Chondrocyte (in vitro differentiated cells): ENCODE measurements around the gene ERBB4. TPM values are rescaled to one million over a fixed set of nuclear protein-coding genes. Genes with fewer than 3 reads are reported as not detected.
"Not testable (repeated sequence)": the region's sequence is repeated elsewhere in the genome, so short reads cannot be mapped to it uniquely, and the experiment has no call there.

Source experiments
- DNase-seq: peaks from one replicate; pipeline ENCODE4 v3.0.0; 2021; ENCODE audit warnings: mixed read lengths, low spot score
- H3K27ac Mint-ChIP-seq: one replicate; pipeline ENCODE4 v1.8.0; 2021; ENCODE audit warnings: mild to moderate bottlenecking, moderate library complexity, mixed read lengths; ENCODE audit not compliant: unreplicated experiment
- H3K27me3 Mint-ChIP-seq: 2 replicates; pipeline ENCODE4 v1.8.0; 2021; ENCODE audit warnings: low read depth, mixed read lengths
- H3K36me3 Mint-ChIP-seq: 2 replicates; pipeline ENCODE4 v1.8.0; 2021; ENCODE audit warnings: low read depth, mixed read lengths
- H3K4me1 Mint-ChIP-seq: 2 replicates; pipeline ENCODE4 v1.8.0; 2021; ENCODE audit warnings: low read depth, mild to moderate bottlenecking, mixed read lengths
- H3K4me3 Mint-ChIP-seq: one replicate; pipeline ENCODE4 v1.8.0; 2021; ENCODE audit warnings: mild to moderate bottlenecking, moderate library complexity, mixed read lengths; ENCODE audit not compliant: unreplicated experiment
- H3K9me3 Mint-ChIP-seq: 2 replicates; pipeline ENCODE4 v1.8.0; 2021; ENCODE audit warnings: low read depth, mixed read lengths
- total RNA-seq: library from RNA; stranded (reverse); gene quantifications from 3 replicates; pipeline ENCODE4 v1.2.1, GENCODE V29; 2021
- TF ChIP-seq, protein P1 (sequence below): fragments of 200-600 bp; sonication (generic); IDR thresholded peaks from 2 replicates; pipeline ENCODE4 v1.5.0; 2021; ENCODE audit warnings: antibody characterized with exemption, mild to moderate bottlenecking, moderate library complexity

Gene ERBB4
- total RNA-seq, 1 donor from 2014 or later, result 1.3 TPM

DNA sequence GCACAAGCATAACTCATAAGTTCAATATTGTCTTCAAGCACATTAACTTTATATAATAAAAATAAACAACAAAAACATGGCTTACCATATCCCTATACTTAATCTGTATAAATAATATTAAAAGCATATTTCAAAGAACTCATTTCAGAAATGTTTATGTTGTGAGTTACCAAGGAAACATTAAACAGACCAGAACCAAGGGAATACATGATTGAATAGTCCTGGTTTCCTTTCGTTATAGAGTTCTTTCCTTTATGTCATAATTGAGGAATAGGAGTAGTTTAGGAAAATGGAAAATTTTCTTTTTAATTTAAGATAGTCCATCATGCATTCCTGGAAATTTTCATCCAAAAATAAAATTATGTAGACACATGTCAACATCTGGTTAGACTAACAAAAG, 343.0 kb downstream of the ERBB4 start:
- Mint-ChIP-seq H3K9me3 (no peaks in the 10 kb centered on the region), H3K4me1 (no peaks in the 10 kb centered on the region), H3K4me3 (no peak overlapping the region), H3K36me3 (no peaks in the 10 kb centered on the region), H3K27me3 (no peaks in the 10 kb centered on the region), H3K27ac (no peak overlapping the region)
- TF ChIP-seq, protein P1, sequence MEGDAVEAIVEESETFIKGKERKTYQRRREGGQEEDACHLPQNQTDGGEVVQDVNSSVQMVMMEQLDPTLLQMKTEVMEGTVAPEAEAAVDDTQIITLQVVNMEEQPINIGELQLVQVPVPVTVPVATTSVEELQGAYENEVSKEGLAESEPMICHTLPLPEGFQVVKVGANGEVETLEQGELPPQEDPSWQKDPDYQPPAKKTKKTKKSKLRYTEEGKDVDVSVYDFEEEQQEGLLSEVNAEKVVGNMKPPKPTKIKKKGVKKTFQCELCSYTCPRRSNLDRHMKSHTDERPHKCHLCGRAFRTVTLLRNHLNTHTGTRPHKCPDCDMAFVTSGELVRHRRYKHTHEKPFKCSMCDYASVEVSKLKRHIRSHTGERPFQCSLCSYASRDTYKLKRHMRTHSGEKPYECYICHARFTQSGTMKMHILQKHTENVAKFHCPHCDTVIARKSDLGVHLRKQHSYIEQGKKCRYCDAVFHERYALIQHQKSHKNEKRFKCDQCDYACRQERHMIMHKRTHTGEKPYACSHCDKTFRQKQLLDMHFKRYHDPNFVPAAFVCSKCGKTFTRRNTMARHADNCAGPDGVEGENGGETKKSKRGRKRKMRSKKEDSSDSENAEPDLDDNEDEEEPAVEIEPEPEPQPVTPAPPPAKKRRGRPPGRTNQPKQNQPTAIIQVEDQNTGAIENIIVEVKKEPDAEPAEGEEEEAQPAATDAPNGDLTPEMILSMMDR, result no peak
- no peak for DNase-seq

DNA sequence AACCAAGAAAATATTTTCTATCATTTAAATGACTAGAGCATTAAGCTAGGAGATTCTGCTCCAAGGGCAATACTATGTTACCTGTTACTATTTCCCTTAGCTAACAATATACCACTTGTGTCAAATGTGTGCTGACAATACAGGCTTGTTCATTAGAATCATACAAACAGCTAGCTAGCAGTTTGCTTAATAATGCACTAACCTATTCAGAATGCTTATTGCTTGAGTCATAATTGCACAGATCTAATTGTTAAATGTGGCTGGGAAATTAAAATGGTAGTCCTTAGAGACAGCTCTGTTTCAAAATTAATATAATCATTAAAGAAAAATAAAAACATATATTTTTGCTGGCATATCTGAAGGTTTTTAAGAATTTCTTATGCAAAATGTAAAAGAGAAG, 344.2 kb downstream of the ERBB4 start:
- H3K4me1 Mint-ChIP-seq, result no peaks in the 10 kb centered on the region
- H3K27ac Mint-ChIP-seq, result no peak overlapping the region
- H3K4me3 Mint-ChIP-seq, result no peak overlapping the region
- TF ChIP-seq, protein P1, result no peak
- H3K36me3 Mint-ChIP-seq, result no peaks in the 10 kb centered on the region
- DNase-seq, result no peak
- no peaks in the 10 kb centered on the region for H3K9me3 Mint-ChIP-seq
- H3K27me3 Mint-ChIP-seq, result no peaks in the 10 kb centered on the region

DNA sequence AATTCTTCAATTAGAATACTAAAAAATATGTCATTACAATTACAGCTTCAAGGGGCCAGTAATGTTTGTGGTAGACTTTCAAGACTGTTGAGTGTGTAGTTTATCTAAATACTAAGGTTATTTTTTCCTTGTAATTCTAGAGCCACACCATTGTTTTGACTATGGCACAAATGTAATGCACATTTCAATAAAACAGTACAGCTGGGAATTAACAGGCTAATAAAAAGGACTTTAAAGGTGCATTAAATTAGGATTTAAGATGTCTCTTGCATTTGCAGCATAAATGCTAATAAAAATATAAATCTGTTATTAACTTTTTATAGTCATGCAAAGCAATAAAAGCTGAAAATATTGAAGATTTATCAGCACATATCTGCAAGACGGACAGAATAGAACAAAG, 344.8 kb downstream of the ERBB4 start:
- TF ChIP-seq, protein P1, result no peak
- Mint-ChIP-seq H3K36me3 (no peaks in the 10 kb centered on the region), H3K27ac (peak overlapping the region; percentile 33), H3K4me1 (no peaks in the 10 kb centered on the region), H3K9me3 (no peaks in the 10 kb centered on the region), H3K27me3 (no peaks in the 10 kb centered on the region), H3K4me3 (no peak overlapping the region)
- no peak for DNase-seq

DNA sequence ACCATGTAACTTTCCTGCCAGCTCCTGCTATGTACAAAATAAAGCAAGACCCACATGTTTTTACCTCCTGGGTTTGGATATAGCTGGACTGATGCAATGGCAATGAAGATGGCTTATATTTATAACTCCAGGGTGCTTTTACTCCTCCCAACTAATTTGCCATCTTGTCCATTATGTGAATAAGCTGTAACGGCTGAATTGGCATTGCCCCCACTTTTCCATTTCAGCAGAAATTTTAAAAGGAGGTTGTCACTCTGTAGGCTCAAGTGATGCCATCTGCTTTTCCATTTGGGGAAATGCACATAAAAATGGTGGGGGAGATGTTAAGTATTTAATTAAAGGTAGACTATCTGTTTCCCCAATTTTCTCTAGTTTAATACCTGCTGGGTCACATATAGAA, 345.5 kb downstream of the ERBB4 start:
- H3K27me3 Mint-ChIP-seq, result no peaks in the 10 kb centered on the region
- no peak overlapping the region for H3K4me3 Mint-ChIP-seq
- no peak overlapping the region for H3K27ac Mint-ChIP-seq
- no peaks in the 10 kb centered on the region for H3K9me3 Mint-ChIP-seq
- no peak for DNase-seq
- no peaks in the 10 kb centered on the region for H3K36me3 Mint-ChIP-seq
- H3K4me1 Mint-ChIP-seq, result no peaks in the 10 kb centered on the region
- TF ChIP-seq, protein P1, result no peak

DNA sequence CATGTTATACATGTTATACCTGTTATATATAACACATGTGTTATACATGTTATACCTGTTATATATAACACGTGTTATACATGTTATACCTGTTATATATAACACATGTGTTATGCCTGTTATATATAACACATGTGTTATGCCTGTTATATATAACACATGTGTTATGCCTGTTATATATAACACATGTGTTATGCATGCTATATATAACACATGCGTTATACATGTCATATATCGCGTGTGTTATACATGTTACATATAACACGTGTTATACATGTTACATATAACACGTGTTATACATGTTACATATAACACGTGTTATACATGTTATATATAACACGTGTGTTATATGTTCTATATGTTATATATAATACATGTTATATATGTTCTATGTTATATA, 347.2 kb downstream of the ERBB4 start:
- H3K27ac Mint-ChIP-seq, H3K4me3 Mint-ChIP-seq, H3K27me3 Mint-ChIP-seq, H3K36me3 Mint-ChIP-seq, H3K4me1 Mint-ChIP-seq, H3K9me3 Mint-ChIP-seq, DNase-seq: not testable (repeated sequence)

DNA sequence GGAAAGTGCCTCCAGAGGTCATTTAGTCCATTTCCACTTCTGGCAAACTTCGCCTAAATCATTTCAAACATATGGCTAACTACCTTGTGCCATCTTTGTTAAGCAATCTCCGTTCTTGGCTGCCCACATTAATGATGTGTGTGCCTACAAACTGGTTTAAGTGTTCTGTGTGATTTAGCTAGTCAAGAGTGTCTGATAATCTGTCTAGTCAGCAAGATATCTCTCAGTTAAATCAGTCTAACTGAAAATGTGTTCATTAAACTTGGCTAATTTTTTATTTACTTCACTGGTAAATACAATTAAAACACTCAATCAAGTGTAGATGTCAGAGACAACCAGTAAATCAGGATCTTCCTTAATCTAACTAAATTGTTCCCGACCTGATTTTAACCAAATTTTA, 352.4 kb downstream of the ERBB4 start:
- DNase-seq, result no peak
- TF ChIP-seq, protein P1, result no peak
- Mint-ChIP-seq H3K27me3 (no peaks in the 10 kb centered on the region), H3K9me3 (no peaks in the 10 kb centered on the region), H3K4me1 (peaks cover 19% of the 10 kb centered on the region), H3K4me3 (no peak overlapping the region), H3K36me3 (no peaks in the 10 kb centered on the region), H3K27ac (no peak overlapping the region)
